Subcutaneous abdominal adipose tissue (tissue), 5 donors: ENCODE results near the gene FLNB.

Source experiments
- H3K27ac ChIP-seq: one replicate; pipeline ENCODE4 v1.7.0; 2013; ENCODE audit warnings: low read depth, mild to moderate bottlenecking, inconsistent platforms, low read length, moderate library complexity
- H3K27me3 ChIP-seq, 5 donors: one replicate each; pipeline ENCODE4 v1.7.0; 2013; ENCODE audit warnings: low read length in 5 of 5, inconsistent platforms in 1 of 5; ENCODE audit not compliant: control insufficient read depth in 5 of 5, insufficient read depth in 4 of 5
- H3K36me3 ChIP-seq, 5 donors: one replicate each; pipeline ENCODE4 v1.7.0; 2013; ENCODE audit warnings: low read length in 5 of 5; ENCODE audit not compliant: control insufficient read depth in 5 of 5, insufficient read depth in 5 of 5
- H3K4me1 ChIP-seq, 5 donors: one replicate each; pipeline ENCODE4 v1.7.0; 2013; ENCODE audit warnings: low read length in 5 of 5, mild to moderate bottlenecking in 3 of 5, moderate library complexity in 1 of 5; ENCODE audit not compliant: control insufficient read depth in 5 of 5, insufficient read depth in 5 of 5
- H3K4me3 ChIP-seq, 5 donors: one replicate each; pipeline ENCODE4 v1.7.0; 2013; ENCODE audit warnings: low read length in 5 of 5, low read depth in 1 of 5
- H3K9ac ChIP-seq, 5 donors: one replicate each; pipeline ENCODE4 v1.7.0; 2013; ENCODE audit warnings: low read length in 5 of 5, mild to moderate bottlenecking in 4 of 5, moderate library complexity in 3 of 5
- H3K9me3 ChIP-seq, 5 donors: one replicate each; pipeline ENCODE4 v1.7.0; 2013; ENCODE audit warnings: low read length in 5 of 5; ENCODE audit not compliant: control insufficient read depth in 5 of 5
- donor health status: healthy.
- donor health status: healthy.
- donor health status: healthy.
- donor health status: healthy.
- donor health status: healthy.

FLNB gene

DNA sequence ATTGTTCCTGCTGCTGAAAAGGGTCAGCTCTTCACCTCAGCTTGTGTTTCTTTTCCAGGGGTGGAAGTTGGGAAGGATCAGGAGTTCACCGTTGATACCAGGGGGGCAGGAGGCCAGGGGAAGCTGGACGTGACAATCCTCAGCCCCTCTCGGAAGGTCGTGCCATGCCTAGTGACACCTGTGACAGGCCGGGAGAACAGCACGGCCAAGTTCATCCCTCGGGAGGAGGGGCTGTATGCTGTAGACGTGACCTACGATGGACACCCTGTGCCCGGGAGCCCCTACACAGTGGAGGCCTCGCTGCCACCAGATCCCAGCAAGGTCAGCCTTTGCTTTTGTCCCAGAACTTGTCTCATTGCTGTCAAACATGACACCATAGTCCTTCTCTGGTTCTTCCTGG lies 113.0 kb downstream of the FLNB start:
- Histone ChIP-seq H3K27ac (no peak overlapping the region), H3K9me3 (no peaks in the 10 kb centered on the region), H3K27me3 (no peaks in the 10 kb centered on the region), H3K4me1 (peaks cover 9 to 52% (median 45%) of the 10 kb centered on the region in 5 donors), H3K9ac (no peak overlapping the region), H3K36me3 (peaks cover 0 to 57% (median 45%) of the 10 kb centered on the region in 5 donors), H3K4me3 (no peak overlapping the region)

DNA sequence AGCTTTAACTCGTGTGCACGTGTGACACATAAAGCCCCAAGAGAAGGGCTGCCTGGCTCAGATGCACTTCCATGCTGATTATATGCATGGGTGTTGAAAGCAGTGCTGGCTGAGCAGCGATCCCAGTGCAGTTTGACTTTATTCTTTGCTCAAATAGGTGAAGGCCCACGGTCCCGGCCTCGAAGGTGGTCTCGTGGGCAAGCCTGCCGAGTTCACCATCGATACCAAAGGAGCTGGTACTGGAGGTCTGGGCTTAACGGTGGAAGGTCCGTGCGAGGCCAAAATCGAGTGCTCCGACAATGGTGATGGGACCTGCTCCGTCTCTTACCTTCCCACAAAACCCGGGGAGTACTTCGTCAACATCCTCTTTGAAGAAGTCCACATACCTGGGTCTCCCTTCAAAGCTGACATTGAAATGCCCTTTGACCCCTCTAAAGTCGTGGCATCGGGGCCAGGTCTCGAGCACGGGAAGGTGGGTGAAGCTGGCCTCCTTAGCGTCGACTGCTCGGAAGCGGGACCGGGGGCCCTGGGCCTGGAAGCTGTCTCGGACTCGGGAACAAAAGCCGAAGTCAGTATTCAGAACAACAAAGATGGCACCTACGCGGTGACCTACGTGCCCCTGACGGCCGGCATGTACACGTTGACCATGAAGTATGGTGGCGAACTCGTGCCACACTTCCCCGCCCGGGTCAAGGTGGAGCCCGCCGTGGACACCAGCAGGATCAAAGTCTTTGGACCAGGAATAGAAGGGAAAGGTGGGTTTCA lies 114.9 kb downstream of the FLNB start:
- Histone ChIP-seq H3K27me3 (no peaks in the 10 kb centered on the region), H3K9ac (no peak overlapping the region), H3K9me3 (no peaks in the 10 kb centered on the region), H3K36me3 (peaks cover 0 to 71% (median 60%) of the 10 kb centered on the region in 5 donors), H3K4me1 (peaks cover 4 to 33% (median 26%) of the 10 kb centered on the region in 5 donors), H3K27ac (no peak overlapping the region), H3K4me3 (no peak overlapping the region)

DNA sequence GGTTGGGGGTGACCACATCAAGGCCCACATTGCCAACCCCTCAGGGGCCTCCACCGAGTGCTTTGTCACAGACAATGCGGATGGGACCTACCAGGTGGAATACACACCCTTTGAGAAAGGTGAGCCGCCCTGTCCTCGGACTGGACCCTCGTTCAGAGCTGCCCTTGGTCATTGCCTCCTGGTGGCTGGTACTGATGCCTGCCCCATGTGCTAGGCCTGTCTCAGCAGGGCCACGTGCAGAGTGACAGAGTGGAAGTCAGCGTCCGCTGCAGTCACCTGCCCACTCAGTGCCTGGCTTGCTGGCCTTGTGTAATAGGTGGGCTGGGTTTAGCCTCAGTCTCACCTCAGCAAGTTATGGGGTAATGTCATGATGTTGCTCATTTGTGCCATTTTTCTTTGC lies 116.2 kb downstream of the FLNB start:
- no peak overlapping the region for H3K4me3 ChIP-seq
- H3K27me3 ChIP-seq = no peaks in the 10 kb centered on the region
- no peak overlapping the region for H3K9ac ChIP-seq
- H3K9me3 ChIP-seq = no peaks in the 10 kb centered on the region
- peaks cover 0 to 71% (median 65%) of the 10 kb centered on the region in 5 donors for H3K36me3 ChIP-seq
- H3K27ac ChIP-seq = no peak overlapping the region
- peaks cover 0 to 20% (median 13%) of the 10 kb centered on the region in 5 donors for H3K4me1 ChIP-seq

DNA sequence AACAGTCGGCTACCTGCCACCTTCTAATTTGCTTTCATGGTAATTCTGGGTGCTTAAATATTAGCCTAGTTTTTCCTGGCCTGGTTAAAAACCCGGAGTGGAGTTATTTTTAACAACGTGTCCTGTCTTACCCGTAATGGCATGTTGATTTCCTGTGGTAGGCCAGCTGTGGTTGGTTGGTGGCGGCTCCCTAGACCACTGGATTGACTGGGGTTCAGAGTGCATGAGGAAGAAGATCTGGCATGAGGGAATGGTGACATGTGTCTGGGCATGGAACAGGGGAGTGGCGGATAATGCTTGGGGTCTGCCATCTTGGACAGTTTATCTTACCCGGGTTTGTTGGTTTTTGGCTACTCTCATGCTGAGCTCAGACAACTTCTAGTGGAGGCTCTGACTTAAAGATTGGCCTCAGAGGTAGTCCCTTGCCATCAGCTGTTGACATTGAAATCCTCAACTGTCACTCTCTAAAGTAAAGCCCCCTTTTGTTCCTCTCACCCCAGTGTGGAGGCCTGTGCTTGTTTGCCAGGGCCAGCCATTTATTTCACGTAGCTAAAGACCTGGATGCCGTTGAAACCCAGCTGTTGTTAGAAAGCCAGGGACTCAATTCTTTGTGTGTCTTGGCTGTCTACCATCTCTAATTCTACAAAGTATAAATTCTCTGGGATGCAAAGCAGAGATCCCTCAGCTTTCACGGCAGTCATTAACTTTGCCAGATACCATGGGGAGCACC lies 121.0 kb downstream of the FLNB start:
- H3K36me3 ChIP-seq = peaks cover 0 to 70% (median 61%) of the 10 kb centered on the region in 5 donors
- H3K27ac ChIP-seq = no peak overlapping the region

DNA sequence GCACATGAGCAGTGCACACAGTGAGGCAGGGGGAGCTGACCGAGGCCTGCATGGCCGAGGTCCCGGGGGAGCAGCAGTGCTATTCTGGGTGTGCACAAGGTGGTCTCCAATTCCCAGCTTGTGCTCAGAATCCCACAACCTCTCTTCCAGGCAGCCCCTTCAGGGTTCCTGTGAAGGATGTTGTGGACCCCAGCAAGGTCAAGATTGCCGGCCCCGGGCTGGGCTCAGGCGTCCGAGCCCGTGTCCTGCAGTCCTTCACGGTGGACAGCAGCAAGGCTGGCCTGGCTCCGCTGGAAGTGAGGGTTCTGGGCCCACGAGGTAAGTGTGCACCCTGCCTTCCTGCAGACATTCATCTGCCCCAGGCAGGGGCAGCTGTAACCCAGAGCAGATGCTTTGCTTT lies 122.4 kb downstream of the FLNB start:
- H3K36me3 ChIP-seq = peaks cover 0 to 68% (median 66%) of the 10 kb centered on the region in 5 donors
- H3K9ac ChIP-seq = no peak overlapping the region
- H3K4me3 ChIP-seq = no peak overlapping the region
- peaks cover 0 to 12% (median 6%) of the 10 kb centered on the region in 5 donors for H3K4me1 ChIP-seq
- H3K27ac ChIP-seq = no peak overlapping the region
- no peaks in the 10 kb centered on the region for H3K27me3 ChIP-seq
- H3K9me3 ChIP-seq = no peaks in the 10 kb centered on the region

More for the DNA sequence above, 121.0 kb downstream of the FLNB start:
- Histone ChIP-seq H3K4me3 (no peak overlapping the region), H3K9me3 (no peaks in the 10 kb centered on the region), H3K27me3 (no peaks in the 10 kb centered on the region), H3K9ac (no peak overlapping the region), H3K4me1 (peaks cover 0 to 12% (median 6%) of the 10 kb centered on the region in 5 donors)

DNA sequence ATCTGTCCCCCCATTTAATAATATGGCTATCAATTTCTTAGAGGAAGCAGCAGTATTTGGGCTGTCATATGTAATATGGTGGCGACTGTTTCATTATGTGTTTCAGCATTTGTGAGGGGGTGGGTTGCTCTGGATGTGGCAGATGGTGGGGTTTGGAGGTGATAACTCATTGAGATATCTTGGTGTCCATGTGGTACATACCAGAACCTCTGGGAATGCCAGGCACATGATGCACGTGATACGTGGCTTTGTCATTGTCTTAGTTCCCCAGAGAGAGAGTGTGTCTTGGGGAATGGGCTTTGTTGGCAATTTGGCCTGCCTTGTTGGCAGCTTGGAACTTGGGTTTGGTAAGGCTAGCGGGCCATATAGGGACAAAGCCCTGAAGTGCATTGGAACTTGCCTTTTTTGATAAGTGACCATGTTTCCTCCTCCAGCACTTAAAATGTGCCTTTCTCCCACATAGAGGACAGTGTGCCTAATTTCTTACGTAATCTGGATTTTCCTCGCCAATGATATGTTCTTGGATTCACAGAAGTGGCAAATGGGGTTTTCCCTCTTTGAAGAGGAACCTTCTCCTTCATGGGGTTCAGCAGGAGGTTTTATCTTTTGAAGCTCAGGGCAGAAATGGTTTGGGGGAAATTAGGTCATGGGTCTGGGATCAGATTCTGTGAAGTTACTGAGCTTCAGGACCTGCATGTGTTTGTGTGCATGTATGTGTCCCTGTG lies 123.0 kb downstream of the FLNB start:
- Histone ChIP-seq H3K4me1 (peaks cover 0 to 12% (median 6%) of the 10 kb centered on the region in 5 donors), H3K4me3 (no peak overlapping the region), H3K36me3 (peaks cover 0 to 70% (median 64%) of the 10 kb centered on the region in 5 donors), H3K27ac (no peak overlapping the region), H3K27me3 (no peaks in the 10 kb centered on the region), H3K9me3 (no peaks in the 10 kb centered on the region), H3K9ac (no peak overlapping the region)

DNA sequence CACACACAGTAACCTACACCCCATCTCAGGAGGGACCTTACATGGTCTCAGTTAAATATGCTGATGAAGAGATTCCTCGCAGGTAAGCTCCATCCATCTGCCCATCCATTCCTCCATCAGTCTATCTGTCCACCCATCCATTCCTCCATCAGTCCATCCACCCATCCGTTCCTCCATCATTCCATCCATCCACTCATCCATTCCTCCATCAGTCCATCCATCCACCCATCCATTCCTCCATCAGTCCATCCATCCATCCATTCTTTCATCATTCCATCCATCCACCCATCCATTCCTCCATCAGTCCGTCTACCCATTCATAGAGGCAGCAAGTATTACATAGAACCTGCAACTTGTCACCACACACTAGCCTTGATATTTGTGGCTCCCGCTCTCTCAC lies 124.6 kb downstream of the FLNB start:
- Histone ChIP-seq H3K27me3 (no peaks in the 10 kb centered on the region), H3K36me3 (peaks cover 0 to 71% (median 61%) of the 10 kb centered on the region in 5 donors), H3K4me1 (peaks cover 0 to 12% (median 6%) of the 10 kb centered on the region in 5 donors), H3K9me3 (no peaks in the 10 kb centered on the region), H3K9ac (no peak overlapping the region), H3K27ac (no peak overlapping the region), H3K4me3 (no peak overlapping the region)

DNA sequence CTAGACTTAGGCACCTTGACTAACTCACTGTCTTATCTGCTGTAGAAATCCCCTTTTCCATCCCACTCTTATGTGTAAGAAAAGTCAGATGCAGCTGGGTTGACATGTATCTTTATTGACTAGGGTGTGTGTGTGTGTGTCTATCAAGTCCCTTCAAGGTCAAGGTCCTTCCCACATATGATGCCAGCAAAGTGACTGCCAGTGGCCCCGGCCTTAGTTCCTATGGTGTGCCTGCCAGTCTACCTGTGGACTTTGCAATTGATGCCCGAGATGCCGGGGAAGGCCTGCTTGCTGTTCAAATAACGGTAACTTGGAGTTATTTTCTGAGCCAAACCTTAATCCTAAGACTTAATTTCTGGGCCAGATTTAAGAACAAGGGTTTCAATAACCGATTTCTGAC lies 126.2 kb downstream of the FLNB start:
- no peak overlapping the region for H3K4me3 ChIP-seq
- peaks cover 0 to 77% (median 73%) of the 10 kb centered on the region in 5 donors for H3K36me3 ChIP-seq
- H3K9ac ChIP-seq = no peak overlapping the region
- peaks cover 0 to 12% (median 6%) of the 10 kb centered on the region in 5 donors for H3K4me1 ChIP-seq
- H3K27ac ChIP-seq = no peak overlapping the region
- H3K27me3 ChIP-seq = no peaks in the 10 kb centered on the region
- H3K9me3 ChIP-seq = no peaks in the 10 kb centered on the region

DNA sequence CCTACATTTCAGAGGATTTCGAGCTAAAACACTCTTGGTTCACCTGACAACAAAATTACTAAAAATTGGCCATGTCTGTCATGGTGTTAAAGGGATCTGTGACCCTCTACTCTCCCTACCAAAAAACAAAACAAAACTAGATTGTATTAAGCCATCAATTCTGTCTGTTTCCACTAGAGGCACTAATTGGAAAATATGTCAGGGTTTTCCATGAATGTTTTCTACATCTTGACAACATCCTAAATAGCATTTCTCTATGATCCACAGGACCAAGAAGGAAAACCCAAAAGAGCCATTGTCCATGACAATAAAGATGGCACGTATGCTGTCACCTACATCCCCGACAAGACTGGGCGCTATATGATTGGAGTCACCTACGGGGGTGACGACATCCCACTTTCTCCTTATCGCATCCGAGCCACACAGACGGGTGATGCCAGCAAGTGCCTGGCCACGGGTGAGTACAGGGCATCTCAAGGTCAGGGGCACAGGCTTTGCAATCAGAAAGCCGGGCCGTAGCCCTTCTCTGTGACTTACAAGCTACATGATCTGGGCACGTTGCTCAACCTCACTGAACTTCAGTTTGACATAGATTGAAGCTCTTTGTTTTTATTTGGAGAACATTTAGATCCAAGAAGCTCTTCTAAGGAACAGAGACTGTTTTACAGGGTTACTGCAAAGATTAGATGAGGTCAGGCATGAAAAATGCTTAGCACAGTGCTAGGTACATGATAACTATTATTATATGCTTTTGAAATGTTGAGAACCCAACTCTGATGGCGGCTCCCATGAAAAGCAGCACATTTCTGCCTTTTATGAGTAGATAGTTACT lies 127.7 kb downstream of the FLNB start:
- Histone ChIP-seq H3K27me3 (no peaks in the 10 kb centered on the region), H3K4me3 (no peak overlapping the region), H3K4me1 (peaks cover 0 to 12% (median 6%) of the 10 kb centered on the region in 5 donors), H3K36me3 (peaks cover 0 to 74% (median 72%) of the 10 kb centered on the region in 5 donors), H3K9ac (no peak overlapping the region), H3K27ac (no peak overlapping the region), H3K9me3 (no peaks in the 10 kb centered on the region)
